Thyroid gland (tissue), 4 donors: ENCODE data around the gene TBC1D5. TPM values are rescaled to one million over a fixed set of nuclear protein-coding genes. Genes with fewer than 3 reads are reported as not detected.
"Not testable (repeated sequence)": the region's sequence is repeated elsewhere in the genome, so short reads cannot be mapped to it uniquely, and the experiment has no call there.

Experiments used
- DNase-seq, 2 donors: peaks; one replicate each; pipeline ENCODE4 v3.0.0-alpha.2; 2019
- H3K27ac ChIP-seq, 3 donors: fragments of 200-600 bp; sonication (generic); 1 replicate in 2 of 3; 2 replicates in 1 of 3; pipeline ENCODE4 v1.5.1; 2016 to 2019; ENCODE audit warnings: mild to moderate bottlenecking in 1 of 3, moderate library complexity in 1 of 3
- H3K27me3 ChIP-seq: fragments of 200-600 bp; sonication (generic); one replicate; pipeline ENCODE4 v1.5.1; 2019
- H3K36me3 ChIP-seq, 2 donors: fragments of 200-600 bp; sonication (generic); one replicate each; pipeline ENCODE4 v1.5.1; 2016 to 2019
- H3K4me1 ChIP-seq, 2 donors: fragments of 200-600 bp; sonication (generic); one replicate each; pipeline ENCODE4 v1.5.1; 2017 to 2019
- H3K4me3 ChIP-seq, 3 donors: fragments of 200-600 bp; sonication (generic); replicated peaks in 1 of 3; 1 replicate in 2 of 3; 2 replicates in 1 of 3; pipeline ENCODE4 v1.5.1; 2016; ENCODE audit warnings: mild to moderate bottlenecking in 1 of 3
- H3K9me3 ChIP-seq: fragments of 200-600 bp; sonication (generic); one replicate; pipeline ENCODE4 v1.5.1; 2017
- POLR2A ChIP-seq, 2 donors: fragments of 450-650 bp; IDR thresholded peaks; one replicate each; pipeline ENCODE4 v1.6.1; 2017; ENCODE audit warnings: antibody characterized with exemption in 2 of 2, mild to moderate bottlenecking in 2 of 2, moderate library complexity in 1 of 2
- WGBS, 2 donors: methylation state at CpG; one replicate each; pipeline ENCODE4 v1.1.5; 2017; 5-methylcytosine and 5-hydroxymethylcytosine counted together
- intact Hi-C: fragments of 100-400 bp; cut with DNase I; formaldehyde crosslinking; loops from one replicate; pipeline ENCODE4 v1.15.1; 2023
- total RNA-seq, 4 donors: library from RNA; depleted of rRNA; stranded (reverse); fragments of >200 nt; gene quantifications; one replicate each; pipeline ENCODE4 v1.2.3, GENCODE V29; 2016
- TF ChIP-seq, protein P1 (sequence below), 6 experiments: fragments of 200-600 bp in 3 of 6; fragments of 450-650 bp in 3 of 6; sonication (generic) in 3 of 6; IDR thresholded peaks; one replicate each; pipeline ENCODE4 v1.5.1; 2016 to 2019; ENCODE audit warnings: antibody characterized with exemption in 6 of 6, mild to moderate bottlenecking in 2 of 6, inconsistent platforms in 1 of 6, moderate library complexity in 1 of 6

Gene TBC1D5
- total RNA-seq, 4 donors from 2014 or later: 115 to 141 (median 133) TPM

DNA sequence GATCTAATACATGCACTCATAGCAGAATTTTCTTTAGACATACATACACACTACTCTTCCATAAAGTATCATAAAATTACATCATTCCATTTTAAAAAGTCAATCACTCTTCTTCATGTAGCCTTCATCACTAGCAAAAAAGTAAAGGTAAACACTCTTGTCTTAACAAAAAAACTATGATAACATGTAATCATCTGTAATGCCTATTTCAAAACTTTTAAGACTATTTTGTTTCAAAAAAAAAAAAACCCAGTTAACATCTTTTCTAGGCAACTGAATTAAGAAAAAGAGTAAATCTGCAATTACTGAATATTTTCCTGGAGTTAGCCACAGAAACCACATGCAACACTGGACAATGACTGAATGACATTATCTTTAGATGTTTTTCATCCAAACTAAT lies 4.8 kb downstream of the TBC1D5 start:
- Histone ChIP-seq H3K4me1 (peaks cover 17 to 25% of the 10 kb centered on the region in 2 donors), H3K27ac (no peak overlapping the region), H3K4me3 (no peak overlapping the region), H3K9me3 (no peaks in the 10 kb centered on the region), H3K27me3 (no peaks in the 10 kb centered on the region), H3K36me3 (no peaks in the 10 kb centered on the region)
- no peak for TF ChIP-seq POLR2A (IDR thresholded peaks at IDR 0.05)
- TF ChIP-seq, protein P1, sequence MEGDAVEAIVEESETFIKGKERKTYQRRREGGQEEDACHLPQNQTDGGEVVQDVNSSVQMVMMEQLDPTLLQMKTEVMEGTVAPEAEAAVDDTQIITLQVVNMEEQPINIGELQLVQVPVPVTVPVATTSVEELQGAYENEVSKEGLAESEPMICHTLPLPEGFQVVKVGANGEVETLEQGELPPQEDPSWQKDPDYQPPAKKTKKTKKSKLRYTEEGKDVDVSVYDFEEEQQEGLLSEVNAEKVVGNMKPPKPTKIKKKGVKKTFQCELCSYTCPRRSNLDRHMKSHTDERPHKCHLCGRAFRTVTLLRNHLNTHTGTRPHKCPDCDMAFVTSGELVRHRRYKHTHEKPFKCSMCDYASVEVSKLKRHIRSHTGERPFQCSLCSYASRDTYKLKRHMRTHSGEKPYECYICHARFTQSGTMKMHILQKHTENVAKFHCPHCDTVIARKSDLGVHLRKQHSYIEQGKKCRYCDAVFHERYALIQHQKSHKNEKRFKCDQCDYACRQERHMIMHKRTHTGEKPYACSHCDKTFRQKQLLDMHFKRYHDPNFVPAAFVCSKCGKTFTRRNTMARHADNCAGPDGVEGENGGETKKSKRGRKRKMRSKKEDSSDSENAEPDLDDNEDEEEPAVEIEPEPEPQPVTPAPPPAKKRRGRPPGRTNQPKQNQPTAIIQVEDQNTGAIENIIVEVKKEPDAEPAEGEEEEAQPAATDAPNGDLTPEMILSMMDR (IDR thresholded peaks at IDR 0.05): no peak
- no peak for DNase-seq
- intact Hi-C loops: no loop called here

GRCh38 chr3:17735362-17735761 lies 7.1 kb downstream of the TBC1D5 start:
- peaks cover 6 to 13% of the 10 kb centered on the region in 2 donors for H3K4me1 ChIP-seq
- H3K36me3 ChIP-seq, DNase-seq, H3K27me3 ChIP-seq, H3K4me3 ChIP-seq, H3K27ac ChIP-seq, H3K9me3 ChIP-seq, intact Hi-C loops: not testable (repeated sequence)
- WGBS, 2 donors: 96 to 97% methylated on average over 7 of the region's 7 CpGs

- DNase-seq: no peak
- peaks cover 4 to 7% of the 10 kb centered on the region in 2 donors for H3K4me1 ChIP-seq
- H3K27me3 ChIP-seq: no peaks in the 10 kb centered on the region
- no peaks in the 10 kb centered on the region for H3K36me3 ChIP-seq
- intact Hi-C loops: no loop called here
- no peak overlapping the region for H3K27ac ChIP-seq
- no peak overlapping the region for H3K4me3 ChIP-seq
- no peak for TF ChIP-seq POLR2A (IDR thresholded peaks at IDR 0.05)
- TF ChIP-seq, protein P1 (IDR thresholded peaks at IDR 0.05): no peak
- no peaks in the 10 kb centered on the region for H3K9me3 ChIP-seq
- WGBS, 2 donors: 95 to 98% methylated on average over 2 of the region's 2 CpGs
These were observed 8.7 kb downstream of the TBC1D5 start for GRCh38 chr3:17733768-17734167.

DNA sequence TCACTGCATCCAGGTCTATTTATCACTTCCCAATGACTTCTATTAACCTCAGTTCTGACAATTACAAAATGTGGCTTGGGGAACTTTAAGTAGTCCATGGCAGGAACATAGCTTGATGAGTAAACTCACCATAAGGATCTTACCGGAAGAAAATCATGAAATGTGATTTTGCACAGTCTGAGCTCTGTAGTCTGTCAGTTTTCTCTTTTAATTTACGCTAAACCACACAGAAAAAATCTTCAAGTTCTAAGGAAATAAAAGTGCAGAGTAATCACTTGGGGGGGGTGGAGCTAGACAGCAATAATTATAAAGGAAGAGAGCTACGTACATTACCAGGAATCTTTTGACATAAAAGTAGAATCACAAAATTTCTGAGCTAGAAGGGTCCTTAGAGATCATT lies 9.2 kb downstream of the TBC1D5 start:
- no peaks in the 10 kb centered on the region for H3K27me3 ChIP-seq
- no peaks in the 10 kb centered on the region for H3K36me3 ChIP-seq
- WGBS, 2 donors: 81 to 82% methylated on average over 3 of the region's 3 CpGs

DNA sequence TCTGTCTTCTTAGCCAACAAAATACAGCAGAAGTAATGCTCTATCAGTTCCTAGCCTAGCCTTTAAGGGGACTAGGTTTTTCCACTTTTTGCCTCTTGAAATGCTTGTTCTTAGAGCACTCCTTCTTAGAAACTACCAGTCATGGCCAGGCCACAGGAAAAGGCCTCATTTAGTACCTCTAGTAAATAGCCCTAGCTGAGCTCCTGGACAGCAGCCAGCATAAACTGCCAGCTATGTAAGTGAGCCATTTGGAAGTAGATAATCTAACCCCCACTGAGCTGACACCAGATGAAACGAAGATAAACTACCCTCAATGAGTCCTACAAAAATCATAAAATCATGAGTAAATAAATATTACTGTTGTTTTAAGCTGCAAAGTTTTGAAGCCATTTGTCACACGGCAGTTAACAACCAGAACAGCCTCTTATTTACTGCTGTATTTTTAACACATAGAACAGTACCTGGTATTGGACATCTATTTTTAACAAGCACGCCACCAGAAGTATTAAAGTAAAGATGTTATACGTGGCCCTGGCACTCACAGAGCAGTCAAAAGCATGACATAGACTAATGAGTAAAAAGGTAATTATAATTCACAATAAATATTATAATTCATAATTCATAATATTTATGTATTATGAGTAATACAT lies 12.0 kb downstream of the TBC1D5 start:
- Histone ChIP-seq H3K9me3 (no peaks in the 10 kb centered on the region), H3K4me3 (no peak overlapping the region), H3K27me3 (no peaks in the 10 kb centered on the region), H3K4me1 (peaks cover 4 to 7% of the 10 kb centered on the region in 2 donors), H3K36me3 (no peaks in the 10 kb centered on the region), H3K27ac (no peak overlapping the region)
- no peak for TF ChIP-seq POLR2A (IDR thresholded peaks at IDR 0.05)
- TF ChIP-seq, protein P1 (IDR thresholded peaks at IDR 0.05): no peak
- intact Hi-C loops: no loop called here
- WGBS, 2 donors: 72 to 85% methylated on average over 4 of the region's 4 CpGs
- DNase-seq: peak; percentile 73 to 78

More for the DNA sequence above, 9.2 kb downstream of the TBC1D5 start:
- Histone ChIP-seq H3K4me1 (peaks cover 4 to 7% of the 10 kb centered on the region in 2 donors), H3K9me3 (no peaks in the 10 kb centered on the region), H3K4me3 (no peak overlapping the region), H3K27ac (peak overlapping the region in 1 of 3 donors; percentile 20)
- intact Hi-C loops: no loop called here
- TF ChIP-seq, protein P1 (IDR thresholded peaks at IDR 0.05): no peak
- TF ChIP-seq POLR2A (IDR thresholded peaks at IDR 0.05): no peak
- no peak for DNase-seq
